SH-SY5Y (cell line): ENCODE measurements around the gene TRPM3.

Source experiments
- GATA2 ChIP-seq: IDR thresholded peaks from 2 replicates; pipeline ENCODE4 v1.6.1; 2011; ENCODE audit warnings: mild to moderate bottlenecking, low read depth, low read length
- GATA3 ChIP-seq: IDR thresholded peaks from 2 replicates; pipeline ENCODE4 v1.6.1; 2011; ENCODE audit warnings: low read depth, mild to moderate bottlenecking, low read length, moderate library complexity

TRPM3 gene

GRCh38 chr9:70493029-70493428, 628.4 kb downstream of the TRPM3 start:
- no peak for TF ChIP-seq GATA3

- TF ChIP-seq GATA3, result no peak
- no peak for TF ChIP-seq GATA2
These were observed 629.1 kb downstream of the TRPM3 start for GRCh38 chr9:70492319-70492777.

GRCh38 chr9:70491426-70492318, 629.7 kb downstream of the TRPM3 start:
- no peak for TF ChIP-seq GATA3
- TF ChIP-seq GATA2, result no peak

- TF ChIP-seq GATA3 (no peak), GATA2 (no peak)
These were observed 630.9 kb downstream of the TRPM3 start for GRCh38 chr9:70490478-70490877.

GRCh38 chr9:70488793-70489105, 632.7 kb downstream of the TRPM3 start:
- TF ChIP-seq GATA2, result no peak
- TF ChIP-seq GATA3, result no peak

- TF ChIP-seq GATA2, result no peak
- no peak for TF ChIP-seq GATA3
These were observed 633.2 kb downstream of the TRPM3 start for GRCh38 chr9:70488098-70488792.

- TF ChIP-seq GATA2 (no peak), GATA3 (no peak)
These were observed 635.3 kb downstream of the TRPM3 start for GRCh38 chr9:70486127-70486526.

GRCh38 chr9:70485273-70485858, 636.1 kb downstream of the TRPM3 start:
- no peak for TF ChIP-seq GATA2
- TF ChIP-seq GATA3, result no peak

GRCh38 chr9:70484232-70485130, 636.9 kb downstream of the TRPM3 start:
- no peak for TF ChIP-seq GATA3
- TF ChIP-seq GATA2, result no peak

- TF ChIP-seq GATA3, result no peak
- no peak for TF ChIP-seq GATA2
These were observed 640.0 kb downstream of the TRPM3 start for GRCh38 chr9:70481471-70481870.

GRCh38 chr9:70480405-70480980, 640.9 kb downstream of the TRPM3 start:
- TF ChIP-seq GATA2 (no peak), GATA3 (no peak)

GRCh38 chr9:70479880-70480291, 641.5 kb downstream of the TRPM3 start:
- TF ChIP-seq GATA3, result no peak
- TF ChIP-seq GATA2, result no peak
